GM21786 (cell line): ENCODE measurements around the gene RNASE11.
"Not testable (repeated sequence)": the region's sequence is repeated elsewhere in the genome, so short reads cannot be mapped to it uniquely, and the experiment has no call there.

Experiments
- ATAC-seq: cut with Tn5 transposase; IDR thresholded peaks from one replicate; pipeline ENCODE4 v1.9.1; 2021; ENCODE audit not compliant: unreplicated experiment

The RNASE11 gene

DNA sequence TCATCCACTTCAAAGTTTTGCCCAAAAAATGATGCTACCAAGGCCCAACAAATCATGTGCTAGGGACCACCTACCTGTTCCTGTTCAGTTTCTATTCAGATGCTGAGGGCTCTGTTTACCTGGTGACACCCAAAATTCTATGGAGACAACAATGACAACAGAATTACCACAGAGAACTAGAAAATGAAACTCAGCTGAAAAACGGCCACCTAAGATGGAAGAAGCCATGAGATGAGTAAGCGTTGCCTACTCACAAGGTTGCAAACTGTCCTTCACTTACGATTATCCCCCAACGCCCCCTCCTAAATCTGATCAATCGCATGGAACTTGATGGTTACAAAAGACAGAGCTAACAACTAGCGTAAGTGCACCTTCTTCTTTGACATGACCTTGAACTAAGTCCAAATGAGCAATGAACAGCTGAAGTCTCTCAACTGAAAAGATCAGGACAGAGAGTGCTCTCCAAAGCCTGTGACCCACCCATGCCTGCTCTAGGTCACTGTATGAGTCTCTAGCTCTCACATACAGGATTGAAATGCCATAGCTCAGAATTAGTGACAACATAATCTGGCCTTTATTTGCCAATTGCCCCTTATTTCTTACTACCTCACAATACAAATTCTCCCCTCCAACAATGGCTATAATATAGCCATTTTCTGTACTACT lies at the start of gene RNASE11:
RNASE11 (minus strand) TSS at position 513 of the 666 bp plus-strand sequence.
- ATAC-seq = no peak

DNA sequence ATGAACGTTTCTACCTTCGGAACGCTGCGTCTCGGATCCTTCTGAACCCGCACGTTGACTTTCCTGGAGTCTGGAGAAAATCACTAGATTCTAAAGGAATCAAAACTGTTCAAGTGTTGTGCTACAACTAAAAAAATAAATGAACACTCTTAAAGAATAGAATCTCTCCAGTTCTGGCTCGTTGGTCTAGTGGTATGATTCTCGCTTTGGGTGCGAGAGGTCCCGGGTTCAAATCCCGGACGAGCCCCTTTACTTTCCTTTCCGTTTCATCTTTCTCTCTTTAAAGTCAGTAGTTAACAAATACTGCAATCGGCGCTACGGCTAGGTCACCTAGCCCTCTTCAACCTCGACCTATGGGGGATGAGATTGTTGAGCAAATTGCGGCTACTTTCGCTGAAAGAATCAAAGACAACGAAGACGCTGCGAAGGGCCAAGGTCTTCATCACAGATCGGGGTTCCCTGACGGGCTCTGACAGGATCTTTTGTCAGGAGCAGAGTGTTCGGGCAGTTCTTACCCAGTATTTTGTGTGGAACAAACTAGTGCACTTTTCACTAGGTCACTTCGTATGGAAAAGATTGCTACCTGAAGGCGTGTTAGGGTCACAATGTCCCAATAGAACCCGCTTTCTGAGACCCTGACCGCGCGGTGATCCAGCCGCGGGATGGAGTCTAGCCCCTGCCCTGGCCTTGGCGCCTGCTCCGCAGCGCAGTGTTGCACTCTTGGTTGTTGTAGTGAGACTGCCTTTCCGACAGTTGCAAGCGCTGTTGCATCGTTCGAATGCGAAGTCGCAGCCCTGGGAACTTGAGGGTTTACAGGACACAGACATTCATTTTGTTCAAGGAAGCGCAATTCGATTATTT lies 45.3 kb upstream of the RNASE11 start:
- ATAC-seq = peak; percentile 69

DNA sequence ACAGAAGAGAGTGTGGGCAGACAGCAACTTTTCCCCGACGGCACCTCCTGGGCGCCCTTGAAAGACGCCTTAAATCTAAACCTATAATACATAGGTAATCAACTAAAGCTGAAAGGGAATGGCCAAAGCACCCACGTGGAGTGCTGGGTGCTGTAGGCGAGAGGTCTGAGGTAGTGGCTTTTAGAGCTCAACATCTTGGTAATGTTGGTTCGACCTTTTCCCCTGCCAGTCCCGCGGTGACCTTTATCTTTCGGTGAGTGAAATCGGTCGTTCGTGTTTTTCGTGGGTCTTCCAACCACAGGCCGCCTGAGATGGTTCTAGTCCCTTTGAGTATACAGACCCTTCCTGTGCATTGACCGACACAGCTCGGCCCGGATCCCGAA lies 44.6 kb upstream of the RNASE11 start:
- ATAC-seq = peak; percentile 9

DNA sequence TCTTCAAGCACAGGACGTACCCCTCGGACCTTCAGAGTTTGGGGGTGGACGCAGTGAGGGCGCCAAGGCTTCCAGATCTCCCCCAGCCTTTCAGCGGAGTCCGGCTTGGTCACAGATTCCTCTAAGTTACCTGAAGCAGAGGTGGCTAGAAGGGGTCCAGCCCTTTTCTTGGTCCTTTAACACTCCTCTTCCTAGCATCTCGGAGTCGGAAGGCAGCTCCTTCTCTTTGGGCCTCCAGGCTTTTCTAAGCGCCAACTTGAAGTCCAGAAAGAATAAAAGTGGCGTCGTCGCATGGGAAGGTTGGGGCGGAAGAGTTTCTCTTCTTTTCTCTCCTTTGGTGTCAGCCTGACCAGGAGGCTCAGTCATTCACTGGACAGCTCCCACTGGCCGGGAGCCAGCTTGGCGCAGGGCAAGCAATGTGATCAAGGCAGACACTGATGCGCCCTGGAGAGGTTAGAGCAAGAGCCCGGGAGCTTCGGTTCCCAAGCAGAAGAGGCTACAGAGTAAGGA lies 44.1 kb upstream of the RNASE11 start:
- ATAC-seq = no peak

DNA sequence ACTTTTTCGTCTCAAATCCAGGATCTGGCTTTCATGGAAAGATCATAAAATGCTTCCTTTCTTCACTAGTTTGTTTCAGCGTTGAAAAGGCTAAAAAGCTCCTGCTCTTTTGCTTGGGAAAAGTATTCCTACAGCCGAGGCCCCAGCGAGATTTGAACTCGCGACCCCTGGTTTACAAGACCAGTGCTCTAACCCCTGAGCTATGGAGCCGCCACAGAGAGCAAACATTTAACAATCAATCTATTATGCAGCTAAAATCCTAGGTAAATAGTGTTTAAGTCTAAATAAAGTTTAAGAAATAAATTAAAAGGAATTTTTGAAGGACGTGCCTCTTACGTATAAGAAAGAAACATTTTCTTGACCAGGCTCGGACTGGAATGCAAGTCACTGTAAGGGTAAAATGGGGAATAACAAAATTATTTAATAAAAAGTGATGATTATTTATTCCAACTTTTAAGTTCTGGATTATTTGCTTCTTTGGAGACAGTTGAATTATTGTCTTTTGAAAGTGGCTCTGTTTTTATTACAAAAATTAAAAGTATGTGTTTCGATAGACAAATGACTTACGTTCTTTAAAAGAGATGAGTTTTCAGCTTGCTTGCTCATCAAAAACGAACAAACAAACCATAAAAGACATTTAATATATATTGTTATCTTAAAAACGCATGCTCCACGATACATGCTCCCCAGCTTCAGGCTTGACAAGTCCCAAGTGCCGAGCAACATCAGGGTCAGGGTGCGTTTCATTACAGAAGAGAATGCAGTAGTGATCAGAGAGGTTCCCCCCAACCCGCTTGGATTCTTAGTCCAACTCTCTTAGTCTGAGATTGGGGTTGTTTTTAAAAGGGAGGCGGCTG lies 43.5 kb upstream of the RNASE11 start:
- no peak for ATAC-seq

DNA sequence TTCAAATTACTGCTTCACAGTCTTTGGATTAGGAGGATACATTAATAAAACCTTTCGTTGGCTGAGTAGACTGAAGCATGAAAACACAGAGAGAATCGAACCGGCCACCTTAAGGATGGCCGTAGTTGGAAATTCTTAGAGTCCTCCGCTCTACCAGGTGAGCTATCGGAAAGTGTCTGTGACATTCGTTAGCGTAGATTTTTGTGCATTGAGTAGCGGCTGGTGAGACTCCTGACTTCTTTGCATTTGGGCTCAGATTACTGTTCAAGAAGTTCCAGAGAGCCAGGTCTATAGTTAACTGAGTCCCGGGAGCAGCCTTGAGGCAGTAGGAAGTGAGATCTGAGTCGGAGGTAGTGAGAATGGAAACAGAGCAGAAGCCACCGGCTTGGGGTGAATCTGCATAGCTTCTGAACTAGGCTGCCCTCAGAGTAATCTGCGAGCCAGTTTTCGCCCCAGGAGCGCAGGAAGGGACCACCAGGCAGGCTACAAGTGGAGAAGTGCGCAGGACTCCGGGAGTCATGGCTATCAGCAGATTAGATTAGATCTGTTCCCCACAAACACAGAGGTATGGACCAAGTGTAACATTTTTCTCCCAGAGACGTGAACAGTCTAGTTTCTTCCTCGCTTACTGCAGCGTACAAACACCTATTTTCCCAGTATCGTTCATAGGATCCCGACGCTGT lies 42.7 kb upstream of the RNASE11 start:
- ATAC-seq = no peak

DNA sequence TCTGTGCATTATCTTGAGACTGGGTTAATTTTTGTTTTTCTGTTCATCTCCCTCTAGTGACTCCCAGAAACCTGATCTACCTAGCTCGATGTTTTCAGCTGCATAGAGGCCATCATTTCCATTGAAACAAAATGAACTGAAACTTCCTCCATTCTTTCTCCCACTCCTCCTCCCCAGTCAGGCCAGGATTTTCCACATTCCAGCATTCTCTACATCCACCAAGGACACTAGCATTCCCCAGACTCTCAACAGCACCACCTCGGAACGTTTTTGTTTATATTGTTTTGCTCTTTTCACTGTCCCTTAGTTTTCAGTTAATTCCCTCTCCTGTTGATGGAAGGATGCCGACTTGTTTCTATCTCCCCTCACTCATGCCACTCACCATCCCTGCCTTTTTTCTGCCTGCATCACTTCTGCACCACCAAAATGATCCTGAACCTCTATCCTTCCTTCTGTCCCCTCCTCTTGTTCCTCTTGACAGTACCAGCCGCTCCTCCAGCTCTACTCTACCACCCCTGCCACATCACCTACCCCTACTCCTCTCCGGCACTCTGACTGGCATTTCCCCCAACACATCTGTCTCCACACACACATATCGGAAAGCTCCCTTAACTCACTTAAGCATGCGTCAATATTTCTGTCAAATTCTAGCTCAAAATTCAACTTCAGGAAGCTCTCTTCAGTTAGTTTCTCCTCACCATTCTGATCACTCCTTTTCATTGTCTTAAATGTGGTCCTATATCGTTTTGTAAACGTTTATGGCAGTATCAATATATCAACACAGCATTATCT lies 40.5 kb upstream of the RNASE11 start:
- ATAC-seq = no peak

DNA sequence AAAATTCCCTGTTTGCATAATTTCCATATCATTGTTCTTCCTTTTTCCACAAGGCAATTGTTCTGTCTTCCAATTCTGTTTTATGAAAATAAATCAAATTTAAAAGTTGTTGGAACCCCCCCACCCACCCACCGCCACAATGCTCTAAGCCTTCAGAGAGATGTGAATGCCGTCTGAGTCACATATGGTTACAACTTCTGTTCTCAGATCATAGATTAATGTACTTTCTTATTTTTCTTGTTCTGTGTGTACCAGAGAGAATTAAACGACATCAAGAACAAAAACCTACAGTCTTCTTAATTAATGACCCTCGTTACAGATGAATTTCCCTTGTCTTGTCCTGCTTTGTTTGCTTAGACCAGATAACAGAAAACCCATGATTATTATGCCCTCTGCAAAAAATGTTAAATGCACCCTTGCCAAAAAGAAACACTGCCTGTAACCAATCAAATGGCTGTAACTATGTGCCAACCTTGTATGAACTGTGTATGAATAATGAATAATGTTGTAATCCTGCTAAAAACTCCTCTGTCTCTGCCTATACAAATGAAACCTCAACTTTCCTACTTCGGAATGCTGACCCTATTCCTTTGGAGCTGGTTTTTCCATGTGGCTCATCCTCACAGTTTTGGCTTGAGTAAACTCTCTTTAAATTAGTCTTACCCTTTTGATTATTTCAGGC lies 39.7 kb upstream of the RNASE11 start:
- ATAC-seq = no peak

DNA sequence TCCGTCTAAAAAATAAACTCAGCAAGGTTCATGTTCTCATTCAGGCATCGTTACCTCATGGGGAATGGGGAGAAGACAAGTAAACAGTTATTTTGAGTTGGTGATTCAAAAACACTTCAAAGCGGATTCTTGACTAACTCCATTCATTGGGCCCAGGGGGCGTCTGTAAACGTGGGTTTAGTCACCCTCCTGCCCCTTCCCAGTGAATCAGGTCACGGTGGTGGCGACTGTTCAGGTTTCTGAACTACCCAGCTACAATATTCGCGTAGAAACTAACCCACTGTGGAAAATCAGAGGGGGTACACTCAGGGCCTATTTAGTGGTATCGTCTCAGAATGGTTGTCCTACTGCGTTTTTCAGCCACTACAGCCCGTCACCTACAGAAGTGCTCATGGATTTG lies 38.5 kb upstream of the RNASE11 start:
- ATAC-seq = no peak

DNA sequence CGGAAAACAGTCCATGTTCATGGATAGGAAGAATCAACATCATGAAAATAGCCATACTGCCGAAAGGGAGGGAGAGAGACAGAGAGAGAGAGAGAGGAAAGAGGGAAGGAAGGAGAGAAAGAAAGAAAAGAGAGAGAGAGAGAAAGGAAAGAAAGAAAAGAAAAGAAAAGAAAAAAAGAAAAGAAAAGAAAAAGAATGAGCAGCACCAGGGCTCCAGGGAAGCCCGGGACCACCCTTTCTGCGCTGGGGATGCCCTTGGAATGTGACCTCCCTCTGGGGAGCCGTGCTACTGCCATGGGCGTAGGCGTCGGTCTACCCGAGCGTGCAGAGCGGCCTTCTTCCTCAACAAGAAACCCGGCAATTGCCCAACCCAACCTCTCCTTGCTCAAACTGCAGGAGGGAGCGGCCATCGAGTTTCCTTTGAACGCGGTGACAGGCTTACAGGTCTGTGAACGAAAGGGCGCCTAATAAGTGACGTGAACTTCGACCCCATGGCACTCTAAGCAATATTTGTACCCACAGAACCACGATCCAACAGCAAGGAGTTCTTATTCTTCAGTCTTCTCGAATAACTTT lies 36.8 kb upstream of the RNASE11 start:
- ATAC-seq = no peak

DNA sequence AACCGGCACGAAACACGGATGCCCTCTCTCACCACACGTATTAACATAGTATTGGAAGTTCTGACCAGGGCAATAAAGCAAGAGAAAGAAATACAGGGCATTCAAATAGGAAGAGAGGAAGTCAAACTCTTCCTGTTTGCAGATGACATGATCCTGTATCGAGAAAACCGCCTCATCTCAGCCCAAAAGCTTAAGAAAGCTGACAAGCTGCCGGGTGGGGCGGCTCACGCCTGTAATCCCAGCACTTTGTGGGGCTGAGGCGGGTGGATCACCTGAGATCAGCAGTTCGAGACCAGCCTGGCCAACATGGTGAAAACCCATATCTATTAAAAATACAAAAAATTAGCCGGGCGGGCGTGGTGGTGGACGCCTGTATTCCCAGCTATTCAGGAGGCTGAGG lies 36.0 kb upstream of the RNASE11 start:
- ATAC-seq = no peak

DNA sequence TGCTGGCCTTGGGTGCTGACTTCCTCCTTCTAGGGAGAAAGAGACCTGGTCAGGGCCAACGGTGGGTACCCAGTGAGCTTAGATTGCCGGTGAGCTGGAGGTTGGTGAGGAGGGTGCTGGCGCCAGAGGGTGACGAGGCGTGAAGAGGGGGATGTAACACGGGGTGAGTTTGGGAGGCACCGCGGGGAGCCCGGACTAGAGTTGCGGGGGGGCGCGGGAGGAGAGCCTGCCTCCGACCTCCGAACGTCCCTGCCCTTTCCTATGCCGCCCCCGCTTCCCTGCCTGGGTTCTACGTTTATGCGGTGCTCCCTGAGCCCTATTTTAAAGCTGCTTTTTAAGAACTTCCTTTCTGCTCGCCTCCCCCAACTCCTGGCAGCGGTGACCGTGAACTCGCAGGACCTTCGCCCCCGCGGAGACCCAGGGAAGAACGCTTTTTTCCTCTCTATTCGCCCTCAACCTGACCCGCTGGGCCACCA lies 35.1 kb upstream of the RNASE11 start:
- no peak for ATAC-seq

DNA sequence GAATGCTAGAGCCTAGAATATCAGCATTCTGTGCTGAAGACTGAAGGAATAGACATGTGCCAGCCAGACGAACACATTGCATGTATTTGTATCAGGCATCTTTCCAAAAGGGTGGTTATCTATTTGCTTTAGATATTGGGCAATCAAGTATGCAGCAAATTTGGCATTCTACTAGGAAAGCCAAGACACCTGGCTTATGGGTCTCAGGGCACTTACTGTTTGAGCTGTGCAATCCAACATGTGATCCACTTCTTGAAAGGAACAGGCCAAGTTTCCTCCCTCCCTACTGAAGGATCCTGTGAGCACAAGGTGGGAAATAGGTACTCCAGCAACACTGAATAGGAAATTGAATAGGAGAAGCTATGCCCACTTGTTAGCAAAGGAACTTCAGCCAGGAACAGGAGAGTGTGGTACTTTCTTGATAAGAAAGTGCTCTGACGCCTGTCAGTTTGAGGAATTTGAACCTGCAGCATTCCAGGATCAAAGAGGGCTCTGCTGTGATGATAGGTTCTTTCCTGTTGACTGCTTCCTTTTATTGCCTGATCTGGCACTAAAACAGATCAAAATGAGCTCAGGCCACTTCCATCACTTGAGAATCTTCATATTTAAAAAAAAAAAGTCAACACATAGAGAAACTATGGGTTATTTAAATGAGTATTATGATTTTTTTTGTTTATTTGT lies 33.1 kb upstream of the RNASE11 start:
- ATAC-seq = no peak

DNA sequence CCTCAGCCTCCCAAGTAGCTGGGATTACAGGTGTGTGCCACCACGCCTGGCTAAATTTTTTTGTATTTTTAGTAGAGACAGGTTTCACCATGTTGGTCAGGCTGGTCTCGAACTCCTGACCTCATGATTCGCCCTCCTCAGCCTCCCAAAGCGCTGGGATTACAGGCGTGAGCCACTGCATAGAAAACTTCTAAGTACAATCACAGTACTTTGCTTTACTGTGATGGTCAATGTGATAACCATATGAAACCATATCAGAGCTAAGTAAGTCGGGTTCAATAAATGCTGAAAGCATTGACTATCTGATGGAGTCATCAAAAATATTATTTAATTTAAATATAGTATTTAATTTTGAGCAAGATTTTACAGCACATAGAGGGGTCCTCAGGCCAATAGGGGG lies 31.9 kb upstream of the RNASE11 start:
- ATAC-seq = not testable (repeated sequence)

DNA sequence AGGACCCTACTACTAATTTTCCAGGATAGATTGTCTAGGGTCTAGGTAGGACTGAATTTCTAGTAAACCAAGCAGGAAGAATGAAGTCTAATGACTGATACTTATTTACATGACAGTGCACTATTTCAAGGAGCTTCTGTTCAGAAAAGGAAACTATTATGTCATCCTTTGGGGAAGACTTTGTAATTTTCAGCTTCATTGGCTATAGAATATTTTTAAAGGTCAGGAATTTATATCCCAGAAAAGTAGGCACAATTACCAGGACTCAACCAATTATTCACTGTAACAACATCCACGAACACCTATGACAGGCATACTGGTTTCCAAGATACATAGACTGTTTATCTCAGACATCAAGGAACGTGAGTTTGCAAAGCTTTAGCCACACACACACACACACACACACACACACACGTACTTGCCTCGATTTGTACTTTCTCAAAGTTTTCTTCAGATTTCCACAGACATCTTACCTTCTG lies 30.5 kb upstream of the RNASE11 start:
- ATAC-seq = no peak

DNA sequence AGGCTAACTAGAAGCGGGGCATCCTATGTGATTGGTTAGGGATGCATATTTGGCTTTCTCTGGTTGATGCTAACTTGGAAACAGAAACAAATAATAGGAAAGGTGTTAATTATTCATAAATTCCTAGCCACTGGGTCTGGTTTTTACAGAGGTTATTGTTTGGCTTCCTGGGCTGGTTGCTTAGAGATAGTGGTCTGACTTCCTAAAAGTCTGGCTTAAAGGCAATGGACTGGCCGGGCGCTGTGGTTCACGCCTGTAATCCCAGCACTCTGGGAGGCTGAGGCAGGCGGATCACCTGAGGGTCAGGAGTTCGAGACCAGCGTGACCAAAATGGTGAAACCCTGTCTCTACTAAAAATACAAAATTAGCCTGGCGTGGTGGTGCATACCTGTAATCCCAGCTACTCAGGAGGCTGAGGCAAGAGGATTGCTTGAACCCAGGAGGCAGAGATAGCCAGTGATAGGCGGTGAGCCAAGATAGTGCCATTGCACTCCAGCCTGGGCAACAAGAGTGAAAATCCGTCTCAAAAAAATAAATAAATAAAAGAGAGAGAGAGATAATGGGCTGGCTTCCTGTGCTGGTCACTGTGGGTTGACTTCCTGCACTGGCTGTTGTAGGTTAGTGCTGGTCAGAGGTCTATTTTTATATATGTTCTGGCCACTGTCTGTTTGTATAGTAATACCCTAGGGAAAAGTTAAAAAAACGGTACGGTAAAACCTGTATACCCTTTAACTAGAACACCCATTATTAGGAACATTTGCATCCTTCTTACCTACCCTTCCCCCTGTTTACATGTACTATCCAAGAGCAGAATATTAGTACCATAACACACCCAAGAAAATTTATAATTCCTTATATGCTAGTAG lies 29.6 kb upstream of the RNASE11 start:
- ATAC-seq = peak; percentile 38

DNA sequence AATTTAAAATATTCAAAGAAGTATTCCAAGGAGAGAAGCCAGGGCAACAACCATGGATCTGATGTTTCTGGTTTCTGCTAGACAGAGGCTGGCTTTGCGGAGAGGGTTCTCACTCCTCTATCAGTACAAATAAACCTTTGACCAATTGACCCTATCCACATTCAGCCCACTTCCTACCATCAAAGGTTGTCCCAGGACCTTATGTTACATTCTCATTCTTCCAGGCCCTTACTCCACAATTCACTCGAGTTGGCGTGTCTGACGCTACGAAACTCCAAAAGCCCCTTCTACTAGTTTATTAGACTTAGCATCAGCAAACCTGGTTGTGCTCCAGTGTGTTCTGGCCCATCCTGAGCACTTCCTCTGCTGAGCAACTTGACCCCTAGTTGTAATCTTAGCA lies 28.2 kb upstream of the RNASE11 start:
- ATAC-seq = no peak
